NB4 (cell line): Measurements from ENCODE around the gene EPS15.

Experiments used
- DNase-seq: peaks from one replicate; pipeline ENCODE4 v3.0.0; 2010; ENCODE audit warnings: low read depth
- H3K4me3 ChIP-seq: one replicate; pipeline ENCODE4 v1.5.1; 2011; ENCODE audit warnings: mild to moderate bottlenecking, low read depth, low read length, moderate library complexity
- CTCF ChIP-seq: IDR thresholded peaks from one replicate; pipeline ENCODE4 v1.5.1; 2012; ENCODE audit warnings: low read depth, low read length
- MAX ChIP-seq: IDR thresholded peaks from 2 replicates; pipeline ENCODE4 v1.6.1; 2011; ENCODE audit warnings: low read depth, low read length
- MYC ChIP-seq: IDR thresholded peaks from 2 replicates; pipeline ENCODE4 v1.6.1; 2011; ENCODE audit warnings: low read depth, low read length
- POLR2A ChIP-seq: IDR thresholded peaks from 2 replicates; pipeline ENCODE4 v1.6.1; 2011; ENCODE audit warnings: mild to moderate bottlenecking; ENCODE audit not compliant: insufficient read length; ENCODE audit errors: extremely low read depth

The EPS15 gene

DNA sequence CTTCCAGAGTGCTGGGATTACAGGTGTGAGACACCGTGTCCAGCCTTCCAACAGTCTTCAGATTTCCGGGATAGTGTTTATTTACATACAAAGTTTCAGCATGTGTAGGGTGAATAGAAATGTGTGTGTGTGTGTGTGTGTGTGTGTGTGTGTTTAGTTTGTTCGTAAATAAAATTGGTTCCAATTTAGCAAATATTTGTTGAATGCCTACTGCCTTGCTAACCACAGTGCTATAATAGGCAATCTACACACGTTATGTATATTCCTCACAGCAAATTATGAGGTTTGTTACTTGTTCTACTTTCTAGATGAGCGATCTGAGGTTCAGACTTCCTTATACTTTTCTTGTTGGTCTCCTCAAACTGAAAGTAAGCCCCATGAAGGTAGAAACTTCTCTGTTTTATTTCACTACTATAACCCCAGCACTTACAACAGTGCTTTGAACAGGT is 32.8 kb upstream of the EPS15 start:
- no peak overlapping the region for H3K4me3 ChIP-seq
- DNase-seq, result no peak
- TF ChIP-seq MYC (no peak), POLR2A (no peak), CTCF (no peak), MAX (no peak)

- TF ChIP-seq CTCF (no peak), MAX (no peak), POLR2A (no peak), MYC (no peak)
- DNase-seq, result peak; percentile 48
- no peak overlapping the region for H3K4me3 ChIP-seq
Measured at GRCh38 chr1:51551081-51551480, 32.0 kb upstream of the EPS15 start.

DNA sequence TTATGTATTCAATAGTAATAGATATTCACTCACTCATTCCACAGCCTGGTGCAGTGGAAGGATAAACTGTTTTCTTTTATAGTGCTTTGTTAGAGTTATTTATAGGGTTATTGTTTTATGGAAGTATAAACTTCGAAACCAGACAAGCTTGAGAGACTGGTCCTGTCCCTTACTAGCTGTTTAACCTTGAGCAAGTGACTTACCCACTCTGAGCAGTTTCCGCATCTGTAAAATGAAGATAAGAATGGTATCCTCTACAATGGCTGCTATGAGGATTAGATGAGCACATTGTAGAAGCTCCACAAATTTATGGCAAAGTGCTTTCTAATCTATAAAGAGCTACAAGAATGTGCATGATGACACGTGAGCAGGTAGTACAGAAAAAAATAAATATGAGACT is 30.8 kb upstream of the EPS15 start:
- TF ChIP-seq MAX (no peak), MYC (no peak), POLR2A (no peak)
- H3K4me3 ChIP-seq, result no peak overlapping the region
- no peak for DNase-seq

- H3K4me3 ChIP-seq, result no peak overlapping the region
- TF ChIP-seq MAX, result no peak
- no peak for TF ChIP-seq CTCF
- no peak for TF ChIP-seq MYC
- no peak for TF ChIP-seq POLR2A
- DNase-seq, result peak; percentile 40
Measured at GRCh38 chr1:51549016-51549619, 30.1 kb upstream of the EPS15 start.

DNA sequence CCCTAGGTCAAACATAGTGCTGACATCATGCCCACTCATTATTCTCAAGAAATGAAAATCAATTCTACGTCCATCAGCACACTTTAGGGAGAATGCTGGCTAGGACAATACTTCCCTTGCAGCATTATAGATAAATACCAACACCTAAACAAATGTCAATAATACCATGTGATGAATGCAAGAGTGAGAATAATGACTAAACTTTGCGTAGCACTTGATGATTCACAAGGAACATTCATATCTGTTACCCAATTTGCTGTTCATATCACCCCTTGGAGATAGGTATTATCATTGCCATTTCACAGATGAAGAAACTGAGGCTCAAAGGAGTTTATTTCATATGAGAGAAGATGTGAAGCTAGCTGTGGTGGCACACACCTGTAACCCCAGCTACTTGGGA is 24.8 kb upstream of the EPS15 start:
- no peak for DNase-seq
- no peak for TF ChIP-seq MAX
- TF ChIP-seq POLR2A, result no peak
- TF ChIP-seq CTCF, result no peak
- no peak for TF ChIP-seq MYC
- H3K4me3 ChIP-seq, result no peak overlapping the region

DNA sequence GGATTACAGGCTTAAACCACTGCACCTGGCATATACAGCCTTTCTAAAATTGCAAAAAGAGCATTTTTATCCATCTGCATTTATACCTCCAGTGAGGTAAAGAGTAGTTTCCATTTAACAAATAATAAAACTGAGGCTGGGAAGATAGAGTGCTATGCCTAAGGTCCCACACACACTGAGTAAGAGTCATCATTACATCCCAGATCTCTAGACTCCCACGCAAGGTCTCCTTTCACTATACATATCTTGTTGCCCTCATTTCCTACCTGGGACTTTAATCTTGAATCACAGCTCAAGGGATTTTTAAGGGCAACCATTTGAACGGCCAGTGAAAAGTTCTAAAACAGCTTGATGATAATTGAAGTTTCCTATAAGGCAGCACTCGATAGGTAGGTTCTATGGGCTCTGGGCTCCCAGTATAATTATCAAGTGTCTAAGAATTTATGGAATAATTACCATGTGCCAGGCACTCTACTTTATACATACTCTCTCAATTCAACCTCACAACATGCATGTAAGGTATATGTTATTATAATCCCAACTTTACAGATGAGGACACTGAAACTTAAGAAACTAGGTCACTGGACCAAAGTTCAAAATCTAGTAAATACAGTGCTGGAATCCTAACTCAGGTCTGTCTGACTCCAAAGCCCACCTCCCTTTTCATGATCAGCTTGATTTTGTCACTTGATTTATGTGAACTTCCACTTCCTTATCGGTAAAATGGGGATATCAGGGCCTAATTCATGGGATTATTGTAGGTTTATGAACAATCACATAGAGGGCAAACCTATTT is 23.3 kb upstream of the EPS15 start:
- no peak for DNase-seq
- no peak for TF ChIP-seq POLR2A
- TF ChIP-seq MYC, result no peak
- TF ChIP-seq CTCF, result no peak
- TF ChIP-seq MAX, result no peak
- H3K4me3 ChIP-seq, result no peak overlapping the region
